Stimulated activated naive CD4-positive, alpha-beta T cell treated with Interleukin-2 at 50 U/mL for 16 hours (primary cell): Measurements from ENCODE around the gene TACC2.

ENCODE experiments used
- DNase-seq: peaks from one replicate; lab custom pipeline; 2025; lab: John Stamatoyannopoulos, UW

Gene TACC2

GRCh38 chr10:122295451-122295809 is 306.5 kb downstream of the TACC2 start:
- DNase-seq: no peak

GRCh38 chr10:122296363-122297120 is 307.6 kb downstream of the TACC2 start:
- no peak for DNase-seq

GRCh38 chr10:122297583-122297982 is 308.6 kb downstream of the TACC2 start:
- DNase-seq: no peak

GRCh38 chr10:122298206-122298597 is 309.2 kb downstream of the TACC2 start:
- no peak for DNase-seq

- DNase-seq: peak; percentile 24
Measured at GRCh38 chr10:122298598-122299301, 309.8 kb downstream of the TACC2 start.

- no peak for DNase-seq
Measured at GRCh38 chr10:122299423-122300075, 310.6 kb downstream of the TACC2 start.

GRCh38 chr10:122301055-122301810 is 312.3 kb downstream of the TACC2 start:
- DNase-seq: no peak

GRCh38 chr10:122301811-122302115 is 312.8 kb downstream of the TACC2 start:
- DNase-seq: no peak

GRCh38 chr10:122302315-122302714 is 313.4 kb downstream of the TACC2 start:
- DNase-seq: no peak

GRCh38 chr10:122303271-122304053 is 314.5 kb downstream of the TACC2 start:
- DNase-seq: no peak
